DOHH2 (cell line): Measurements from ENCODE around the gene SLC2A4RG.

Experiments used
- EZH2phosphoT487 ChIP-seq: fragments of 200-600 bp; sonication (generic); IDR thresholded peaks from 2 replicates; pipeline ENCODE4 v1.6.1; 2017; ENCODE audit warnings: borderline replicate concordance, mild to moderate bottlenecking, antibody characterized with exemption, low read length, moderate library complexity, mixed read lengths
- TF ChIP-seq, protein P1 (sequence below): fragments of 200-600 bp; sonication (generic); IDR thresholded peaks from one replicate; pipeline ENCODE4 v1.5.1; 2014; ENCODE audit warnings: antibody characterized with exemption, mild to moderate bottlenecking, low read depth, low read length; ENCODE audit not compliant: poor library complexity, severe bottlenecking

DNA sequence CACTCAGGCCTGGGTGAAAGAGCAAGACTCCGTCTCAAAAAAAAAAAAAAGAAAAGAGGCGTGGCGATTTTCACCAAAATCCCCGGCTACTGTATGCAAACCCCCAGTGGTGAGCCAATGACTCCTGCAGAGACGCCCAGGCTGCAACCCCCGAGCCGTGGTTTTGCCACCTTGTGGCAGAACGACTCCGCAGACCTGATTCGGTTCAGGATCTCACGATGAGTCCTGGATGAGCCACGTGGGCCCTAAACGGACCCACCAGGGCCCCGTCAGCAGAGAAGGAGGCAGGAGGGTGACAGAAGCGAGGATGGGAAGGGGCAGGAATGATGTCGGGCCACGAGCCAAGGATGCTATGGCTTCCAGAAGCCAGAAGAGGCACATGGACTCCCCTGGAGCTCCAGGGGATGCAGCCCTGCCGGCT is 42.5 kb downstream of the SLC2A4RG start:
- TF ChIP-seq, protein P1, sequence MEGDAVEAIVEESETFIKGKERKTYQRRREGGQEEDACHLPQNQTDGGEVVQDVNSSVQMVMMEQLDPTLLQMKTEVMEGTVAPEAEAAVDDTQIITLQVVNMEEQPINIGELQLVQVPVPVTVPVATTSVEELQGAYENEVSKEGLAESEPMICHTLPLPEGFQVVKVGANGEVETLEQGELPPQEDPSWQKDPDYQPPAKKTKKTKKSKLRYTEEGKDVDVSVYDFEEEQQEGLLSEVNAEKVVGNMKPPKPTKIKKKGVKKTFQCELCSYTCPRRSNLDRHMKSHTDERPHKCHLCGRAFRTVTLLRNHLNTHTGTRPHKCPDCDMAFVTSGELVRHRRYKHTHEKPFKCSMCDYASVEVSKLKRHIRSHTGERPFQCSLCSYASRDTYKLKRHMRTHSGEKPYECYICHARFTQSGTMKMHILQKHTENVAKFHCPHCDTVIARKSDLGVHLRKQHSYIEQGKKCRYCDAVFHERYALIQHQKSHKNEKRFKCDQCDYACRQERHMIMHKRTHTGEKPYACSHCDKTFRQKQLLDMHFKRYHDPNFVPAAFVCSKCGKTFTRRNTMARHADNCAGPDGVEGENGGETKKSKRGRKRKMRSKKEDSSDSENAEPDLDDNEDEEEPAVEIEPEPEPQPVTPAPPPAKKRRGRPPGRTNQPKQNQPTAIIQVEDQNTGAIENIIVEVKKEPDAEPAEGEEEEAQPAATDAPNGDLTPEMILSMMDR: peak; percentile 29
- no peak for TF ChIP-seq EZH2phosphoT487
